Testis (tissue), 2 donors: ENCODE measurements around the gene LILRB2.
"Not testable (repeated sequence)": the region's sequence is repeated elsewhere in the genome, so short reads cannot be mapped to it uniquely, and the experiment has no call there.

Source experiments
- CTCF ChIP-seq, 3 experiments: fragments of 450-650 bp in 2 of 3; fragments of 200-600 bp in 1 of 3; sonication (generic) in 1 of 3; IDR thresholded peaks; one replicate each; pipeline ENCODE4 v1.5.1; 2016 to 2019; ENCODE audit warnings: antibody characterized with exemption in 3 of 3, mild to moderate bottlenecking in 2 of 3, moderate library complexity in 1 of 3
- POLR2A ChIP-seq: fragments of 450-650 bp; IDR thresholded peaks from one replicate; pipeline ENCODE4 v1.6.1; 2017; ENCODE audit warnings: antibody characterized with exemption, mild to moderate bottlenecking, moderate library complexity

- TF ChIP-seq POLR2A; CTCF (IDR thresholded peaks at IDR 0.05): not testable (repeated sequence)
Measured at GRCh38 chr19:54242234-54242633, 38.7 kb downstream of the LILRB2 start.
